Heart right ventricle (tissue), 16 donors: ENCODE results near the gene KIF26B. TPM values are rescaled to one million over a fixed set of nuclear protein-coding genes. Genes with fewer than 3 reads are reported as not detected.

Experiments used
- ATAC-seq, 8 donors: fragments of 200-7000 bp; cut with Tn5 transposase; one replicate each; pipeline ENCODE4 v1.9.1; 2020; ENCODE audit warnings: mild to moderate bottlenecking in 8 of 8, moderate library complexity in 8 of 8, moderate number of reproducible peaks in 1 of 8
- DNase-seq, 2 donors: peaks; one replicate each; pipeline ENCODE4 v3.0.0-alpha.2; 2020
- H3K27ac ChIP-seq, 10 donors: fragments of 200-600 bp; sonication (generic) in 2 of 10; one replicate each; pipeline versions ENCODE4 v1.5.0 to v1.8.0; 2020 to 2022; ENCODE audit warnings: mild to moderate bottlenecking in 3 of 10
- H3K27me3 ChIP-seq, 7 donors: fragments of 200-600 bp; one replicate each; pipeline ENCODE4 v1.8.0; 2021 to 2022; ENCODE audit warnings: mild to moderate bottlenecking in 2 of 7
- H3K36me3 ChIP-seq, 9 donors: fragments of 200-600 bp; sonication (generic) in 1 of 9; one replicate each; pipeline versions ENCODE4 v1.5.0 to v1.8.0; 2020 to 2022; ENCODE audit warnings: mild to moderate bottlenecking in 2 of 9
- H3K4me1 ChIP-seq, 9 donors: fragments of 200-600 bp; sonication (generic) in 1 of 9; one replicate each; pipeline versions ENCODE4 v1.5.0 to v1.8.0; 2020 to 2022; ENCODE audit warnings: mild to moderate bottlenecking in 4 of 9
- H3K4me3 ChIP-seq, 10 donors: fragments of 200-600 bp; sonication (generic) in 2 of 10; one replicate each; pipeline versions ENCODE4 v1.5.0 to v1.8.0; 2020 to 2022; ENCODE audit warnings: mild to moderate bottlenecking in 7 of 10, moderate library complexity in 2 of 10
- H3K9me3 ChIP-seq, 11 donors: fragments of 200-600 bp in 10 of 11; sonication (generic) in 2 of 11; one replicate each; pipeline versions ENCODE4 v1.5.0 to v1.8.0; 2013 to 2022; ENCODE audit warnings: mild to moderate bottlenecking in 2 of 11, control low read depth in 1 of 11, moderate library complexity in 1 of 11
- WGBS, 2 donors: extraction: QIAGEN DNeasy Blood & Tissue Kit; methylation state at CpG; one replicate each; pipeline ENCODE4 v1.1.7; 2013; ENCODE audit warnings: inconsistent platforms in 1 of 2; 5-methylcytosine and 5-hydroxymethylcytosine counted together
- intact Hi-C, 10 donors: fragments of 100-400 bp; cut with DNase I; formaldehyde crosslinking; loops; one replicate each; pipeline versions ENCODE4 v1.11.1 to v1.14.2; 2022
- polyA plus RNA-seq, 2 donors: library from polyadenylated mRNA; stranded (reverse); fragments of 200-250 nt; gene quantifications; one replicate each; pipeline ENCODE4 v1.2.3, GENCODE V29; 2013
- total RNA-seq, 10 donors: library from RNA; stranded (reverse); fragmentation: NEBNext Ultra II Directional in 3 of 10; extraction: Animal tissue kit (Norgen Biotek cat#: 25700) in 3 of 10; gene quantifications; one replicate each; pipeline versions ENCODE4 v1.2.1 to v1.2.4, GENCODE V29; 2021 to 2023
- TF ChIP-seq, protein P1 (sequence below), 9 donors: fragments of 200-600 bp; sonication (generic) in 2 of 9; IDR thresholded peaks; one replicate each; pipeline versions ENCODE4 v1.5.0 to v1.8.0; 2021 to 2022; ENCODE audit warnings: antibody characterized with exemption in 9 of 9, mild to moderate bottlenecking in 5 of 9, moderate library complexity in 1 of 9
- donor health status: Arrhythmogenic right ventricular cardiomyopathy.
- donor health status: ischemic (EF 13 %, LVEDD 7.1; RV severe dilation, severe dysfunction).
- donor health status: healthy with polysubstance abuse.
- donor health status: DM: no; HTN: yes; CAD: no.
- donor health status: DM: no; HTN: no; CAD: no.
- donor health status: ischemic (EF 25% LVEDD 6.9; RV normal size, moderate dysfunction).
- donor health status: ischemic (EF 25% LVEDD 5.7; RV mildly dilated, moderate dysfunction).
- donor health status: healthy.
- donor health status: DM: yes; HTN: yes; CAD: no.
- donor health status: Ischemic cardiomyopathy.
- donor health status: ischemic (EF 35%, LVEDD 5.7; RV mildly dilated, moderate dysfunction).
- donor health status: nonischemic (EF 11% LVEDD 7.7; RV severe dilation, severe dysfunction).
- donor health status: DM: yes; HTN: yes; CAD: no.
- donor health status: PGD.
- donor health status: ischemic (EF 29% LVEDD 5.4; RV normal size, mild dysfunction).
- donor health status: nonischemic (EF 23%, LVEDD 6.1; RV moderate dilation, normal function).

Gene KIF26B
- total and polyA plus RNA-seq, 12 donors, result 0.66 to 8.8 (median 2.8) TPM

DNA sequence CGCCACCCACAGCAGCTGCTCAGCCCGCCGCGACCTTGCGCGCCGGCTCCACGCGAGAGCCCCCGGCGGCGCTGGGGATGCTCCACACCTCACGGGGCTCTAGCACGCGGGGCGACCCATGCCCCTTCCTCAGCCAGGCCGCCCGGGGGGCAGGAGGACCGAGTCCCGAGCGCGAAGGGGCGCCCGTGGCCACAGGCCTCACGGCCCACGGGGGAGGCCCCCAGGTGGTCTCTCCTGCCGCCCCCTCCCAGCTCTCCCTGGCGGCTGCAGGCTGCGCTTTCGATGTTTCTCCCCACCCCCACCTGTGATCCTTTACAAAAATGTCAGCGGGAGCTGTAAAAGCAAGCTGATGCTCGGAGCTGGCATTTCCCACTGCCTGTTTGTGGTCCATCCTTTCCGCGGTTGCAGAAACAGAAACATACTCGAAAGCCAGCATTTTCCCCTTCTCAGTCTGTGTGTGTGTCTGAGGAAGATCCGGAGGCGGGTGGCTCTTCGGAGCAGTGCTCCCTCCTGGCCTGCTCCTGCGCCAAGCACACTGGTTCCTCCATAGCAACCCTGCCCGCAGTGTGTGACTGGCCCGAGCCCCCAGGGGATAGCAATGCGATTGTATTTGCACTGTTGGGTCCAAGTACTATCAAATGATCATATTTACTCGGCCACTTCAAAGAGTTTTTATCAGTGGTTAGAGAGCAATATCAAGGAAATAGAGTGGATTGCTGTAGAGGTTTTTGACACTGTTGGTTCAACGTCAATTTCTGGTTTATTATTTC lies 2.1 kb downstream of the KIF26B start:
- H3K27me3 ChIP-seq, result peaks cover 0 to 84% (median 58%) of the 10 kb centered on the region in 7 donors

DNA sequence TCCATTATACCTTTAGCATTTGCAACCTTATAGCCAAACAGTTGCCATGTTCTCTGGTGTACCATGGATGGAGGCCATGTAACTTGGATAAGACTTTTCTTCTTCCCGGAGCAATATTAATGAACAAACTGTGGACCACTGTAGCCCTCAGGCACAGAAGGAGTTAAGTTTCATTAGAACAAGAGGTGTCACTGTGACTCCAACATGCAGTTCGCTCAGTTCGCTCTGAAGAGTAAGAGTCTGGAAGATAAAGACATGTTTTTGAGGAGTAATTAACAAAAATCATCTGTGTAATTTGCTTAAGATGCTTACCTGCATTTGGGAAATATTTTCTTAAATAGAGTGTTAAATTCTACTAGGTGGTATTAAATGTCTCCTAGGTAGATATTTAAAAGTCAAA lies 4.1 kb downstream of the KIF26B start:
- intact Hi-C loops, result loop anchor here (2.0 to 10.0 kb wide), 12 partner anchors 176 to 1336 kb away; no protein-coding TSS in a partner anchor
- no peak overlapping the region for H3K4me3 ChIP-seq
- peaks cover 15 to 34% (median 28%) of the 10 kb centered on the region in 9 donors for H3K4me1 ChIP-seq
- WGBS, 2 donors, result 81 to 88% methylated on average over 3 of the region's 3 CpGs
- TF ChIP-seq, protein P1, sequence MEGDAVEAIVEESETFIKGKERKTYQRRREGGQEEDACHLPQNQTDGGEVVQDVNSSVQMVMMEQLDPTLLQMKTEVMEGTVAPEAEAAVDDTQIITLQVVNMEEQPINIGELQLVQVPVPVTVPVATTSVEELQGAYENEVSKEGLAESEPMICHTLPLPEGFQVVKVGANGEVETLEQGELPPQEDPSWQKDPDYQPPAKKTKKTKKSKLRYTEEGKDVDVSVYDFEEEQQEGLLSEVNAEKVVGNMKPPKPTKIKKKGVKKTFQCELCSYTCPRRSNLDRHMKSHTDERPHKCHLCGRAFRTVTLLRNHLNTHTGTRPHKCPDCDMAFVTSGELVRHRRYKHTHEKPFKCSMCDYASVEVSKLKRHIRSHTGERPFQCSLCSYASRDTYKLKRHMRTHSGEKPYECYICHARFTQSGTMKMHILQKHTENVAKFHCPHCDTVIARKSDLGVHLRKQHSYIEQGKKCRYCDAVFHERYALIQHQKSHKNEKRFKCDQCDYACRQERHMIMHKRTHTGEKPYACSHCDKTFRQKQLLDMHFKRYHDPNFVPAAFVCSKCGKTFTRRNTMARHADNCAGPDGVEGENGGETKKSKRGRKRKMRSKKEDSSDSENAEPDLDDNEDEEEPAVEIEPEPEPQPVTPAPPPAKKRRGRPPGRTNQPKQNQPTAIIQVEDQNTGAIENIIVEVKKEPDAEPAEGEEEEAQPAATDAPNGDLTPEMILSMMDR (IDR thresholded peaks at IDR 0.05), result no peak
- ATAC-seq (no peak), DNase-seq (no peak)
- no peaks in the 10 kb centered on the region for H3K36me3 ChIP-seq
- no peak overlapping the region for H3K27ac ChIP-seq
- peaks cover 0 to 72% (median 49%) of the 10 kb centered on the region in 7 donors for H3K27me3 ChIP-seq
- H3K9me3 ChIP-seq, result peaks cover 0 to 6% (median 0%) of the 10 kb centered on the region in 11 donors

More for the DNA sequence above, 2.1 kb downstream of the KIF26B start:
- DNase-seq, result no peak
- WGBS, 2 donors, result 5 to 6% methylated on average over 36 to 44 of the region's 44 CpGs
- Histone ChIP-seq H3K9me3 (peaks cover 0 to 6% (median 0%) of the 10 kb centered on the region in 11 donors), H3K27ac (no peak overlapping the region), H3K4me1 (peaks cover 18 to 46% (median 37%) of the 10 kb centered on the region in 9 donors), H3K4me3 (peak overlapping the region; percentile 37 to 68 (median 64)), H3K36me3 (no peaks in the 10 kb centered on the region)
- TF ChIP-seq, protein P1 (IDR thresholded peaks at IDR 0.05), result peak in 3 of 9 donors; percentile 1 to 28 (median 3)
- intact Hi-C loops, result loop anchor here (5.0 to 10.0 kb wide), 11 partner anchors 178 to 1338 kb away; no protein-coding TSS in a partner anchor
- ATAC-seq, result no peak

DNA sequence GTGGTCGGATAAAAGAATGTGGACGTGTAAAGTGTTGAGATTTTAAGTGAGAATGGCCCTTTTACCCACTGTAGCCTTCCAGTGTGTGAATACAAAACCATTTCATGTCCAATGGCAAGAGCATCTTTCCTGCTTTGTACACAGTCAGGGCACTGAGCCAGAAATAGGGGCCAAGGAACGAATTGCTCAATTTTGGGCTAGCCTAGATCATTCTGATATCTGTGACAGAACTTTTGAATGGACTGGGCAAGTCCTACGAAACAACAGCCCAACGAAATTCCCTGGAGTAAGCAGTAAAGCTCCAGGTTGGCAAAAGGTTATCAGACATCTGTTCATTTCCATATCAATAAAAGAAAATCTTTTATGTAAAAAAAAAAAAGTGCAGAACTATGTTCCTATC lies 5.5 kb downstream of the KIF26B start:
- H3K9me3 ChIP-seq, result peaks cover 0 to 6% (median 0%) of the 10 kb centered on the region in 11 donors
- TF ChIP-seq, protein P1 (IDR thresholded peaks at IDR 0.05), result no peak
- ATAC-seq (no peak), DNase-seq (no peak)
- intact Hi-C loops, result no loop called here
- H3K36me3 ChIP-seq, result no peaks in the 10 kb centered on the region
- 41 to 52% methylated on average over 5 of the region's 5 CpGs for WGBS, 2 donors
- H3K4me3 ChIP-seq, result no peak overlapping the region
- H3K27ac ChIP-seq, result no peak overlapping the region
- peaks cover 9 to 20% (median 16%) of the 10 kb centered on the region in 9 donors for H3K4me1 ChIP-seq
- peaks cover 0 to 59% (median 40%) of the 10 kb centered on the region in 7 donors for H3K27me3 ChIP-seq

DNA sequence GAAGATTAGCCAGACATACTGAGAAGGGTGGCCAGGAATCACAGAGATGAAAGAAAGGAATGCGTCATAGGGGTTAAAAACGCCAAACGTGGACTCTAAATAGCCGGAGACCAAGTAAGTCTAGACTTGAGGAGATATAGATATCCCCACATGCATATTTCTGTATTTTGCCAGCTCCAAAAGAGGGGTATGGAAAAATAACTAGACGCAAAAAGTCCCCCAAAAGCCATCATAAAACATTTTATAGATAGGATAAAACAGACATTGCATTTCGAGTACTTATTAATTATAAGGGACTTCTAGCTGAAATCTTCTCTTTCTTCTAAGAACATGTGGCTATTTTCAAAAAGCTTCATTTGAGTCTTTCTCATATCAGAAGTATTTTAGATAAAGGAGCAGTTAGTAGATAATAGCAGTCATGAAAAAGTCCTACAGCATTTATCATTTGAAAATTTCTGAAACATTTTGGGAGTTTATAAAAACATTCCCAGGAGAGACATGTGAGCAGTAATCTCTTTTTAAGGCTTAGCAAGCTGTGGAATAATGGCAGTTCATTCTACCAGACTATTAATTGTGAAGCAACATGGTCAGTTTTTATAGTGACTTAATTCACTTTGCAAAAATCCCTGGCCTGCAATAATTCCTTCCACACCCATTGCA lies 6.1 kb downstream of the KIF26B start:
- TF ChIP-seq, protein P1 (IDR thresholded peaks at IDR 0.05), result no peak
- DNase-seq (no peak), ATAC-seq (no peak)
- WGBS, 2 donors, result 45 to 47% methylated on average over 6 of the region's 6 CpGs
- Histone ChIP-seq H3K9me3 (peaks cover 0 to 6% (median 0%) of the 10 kb centered on the region in 11 donors), H3K27me3 (peaks cover 0 to 59% (median 34%) of the 10 kb centered on the region in 7 donors), H3K27ac (no peak overlapping the region), H3K4me1 (peaks cover 4 to 14% (median 10%) of the 10 kb centered on the region in 9 donors), H3K36me3 (no peaks in the 10 kb centered on the region), H3K4me3 (no peak overlapping the region)
- intact Hi-C loops, result no loop called here
